HS-27A (cell line): Measurements from ENCODE around the gene SF3B2.
"Not testable (repeated sequence)": the region's sequence is repeated elsewhere in the genome, so short reads cannot be mapped to it uniquely, and the experiment has no call there.

Experiments
- DNase-seq: peaks from one replicate; pipeline ENCODE4 v3.0.0-alpha.2; 2012; ENCODE audit warnings: low read depth, missing footprints

Gene SF3B2

GRCh38 chr11:66072081-66072480 is 19.9 kb downstream of the SF3B2 start:
- no peak for DNase-seq

- no peak for DNase-seq
These were observed 20.4 kb downstream of the SF3B2 start for GRCh38 chr11:66072518-66072917.

- DNase-seq = no peak
These were observed 21.5 kb downstream of the SF3B2 start for GRCh38 chr11:66073669-66074068.

- DNase-seq = no peak
These were observed 23.1 kb downstream of the SF3B2 start for GRCh38 chr11:66075273-66075672.

GRCh38 chr11:66076561-66076960 is 24.4 kb downstream of the SF3B2 start:
- DNase-seq = no peak

GRCh38 chr11:66077927-66078326 is 25.8 kb downstream of the SF3B2 start:
- no peak for DNase-seq

- DNase-seq = not testable (repeated sequence)
These were observed 26.8 kb downstream of the SF3B2 start for GRCh38 chr11:66078949-66079348.

- DNase-seq = no peak
These were observed 28.1 kb downstream of the SF3B2 start for GRCh38 chr11:66080055-66080817.

GRCh38 chr11:66081505-66081904 is 29.3 kb downstream of the SF3B2 start:
- DNase-seq = no peak

GRCh38 chr11:66082946-66083698 is 31.0 kb downstream of the SF3B2 start:
- DNase-seq = no peak

- DNase-seq = no peak
These were observed 31.6 kb downstream of the SF3B2 start for GRCh38 chr11:66083767-66084166.

GRCh38 chr11:66084821-66085475 is 32.8 kb downstream of the SF3B2 start:
- DNase-seq = no peak

- DNase-seq = no peak
These were observed 35.2 kb downstream of the SF3B2 start for GRCh38 chr11:66087148-66087908.

- no peak for DNase-seq
These were observed 36.9 kb downstream of the SF3B2 start for GRCh38 chr11:66089067-66089466.

GRCh38 chr11:66090288-66090687 is 38.1 kb downstream of the SF3B2 start:
- no peak for DNase-seq

GRCh38 chr11:66092125-66092524 is 40.0 kb downstream of the SF3B2 start:
- DNase-seq = not testable (repeated sequence)

- not testable (repeated sequence) for DNase-seq
These were observed 47.6 kb downstream of the SF3B2 start for GRCh38 chr11:66099746-66100145.

GRCh38 chr11:66100272-66101065 is 48.3 kb downstream of the SF3B2 start:
- DNase-seq = no peak

- no peak for DNase-seq
These were observed 48.9 kb downstream of the SF3B2 start for GRCh38 chr11:66101066-66101464.

- no peak for DNase-seq
These were observed 52.0 kb downstream of the SF3B2 start for GRCh38 chr11:66104057-66104638.
